Neural progenitor cell (in vitro differentiated cells): ENCODE data around the gene MMD. TPM values are rescaled to one million over a fixed set of nuclear protein-coding genes. Genes with fewer than 3 reads are reported as not detected.

ENCODE experiments used
- DNase-seq: peaks from one replicate; pipeline ENCODE4 v3.0.0-alpha.2; 2016; ENCODE audit warnings: low spot score
- H2AFZ ChIP-seq: fragments of 200-600 bp; sonication (generic); replicated peaks from 2 replicates; pipeline ENCODE4 v1.6.1; 2016; ENCODE audit warnings: antibody characterized with exemption
- H3F3A ChIP-seq: fragments of 200-600 bp; sonication (generic); 2 replicates; pipeline ENCODE4 v1.6.1; 2016; ENCODE audit warnings: antibody characterized with exemption, low read depth
- H3K27ac ChIP-seq: fragments of 200-600 bp; sonication (generic); 2 replicates; pipeline ENCODE4 v1.5.1; 2016; ENCODE audit warnings: mild to moderate bottlenecking
- H3K27me3 ChIP-seq: fragments of 200-600 bp; sonication (generic); 2 replicates; pipeline ENCODE4 v1.6.1; 2016; ENCODE audit warnings: mild to moderate bottlenecking, moderate library complexity
- H3K36me3 ChIP-seq: fragments of 200-600 bp; sonication (generic); 2 replicates; pipeline ENCODE4 v1.5.1; 2016
- H3K4me1 ChIP-seq: fragments of 200-600 bp; sonication (generic); 2 replicates; pipeline ENCODE4 v1.6.1; 2016; ENCODE audit warnings: mixed run types
- H3K4me2 ChIP-seq: fragments of 200-600 bp; sonication (generic); 2 replicates; pipeline ENCODE4 v1.6.1; 2016
- H3K4me3 ChIP-seq: fragments of 200-600 bp; sonication (generic); 2 replicates; pipeline ENCODE4 v1.5.1; 2016
- H3K79me2 ChIP-seq: fragments of 200-600 bp; sonication (generic); 2 replicates; pipeline ENCODE4 v1.6.1; 2016; ENCODE audit warnings: low read depth
- H3K9ac ChIP-seq: fragments of 200-600 bp; sonication (generic); 2 replicates; pipeline ENCODE4 v1.6.1; 2016
- H3K9me3 ChIP-seq: fragments of 200-600 bp; sonication (generic); 2 replicates; pipeline ENCODE4 v1.5.1; 2016; ENCODE audit warnings: low read depth
- H4K20me1 ChIP-seq: fragments of 200-600 bp; sonication (generic); 2 replicates; pipeline ENCODE4 v1.6.1; 2016; ENCODE audit warnings: low read depth
- H3K27ac Mint-ChIP-seq: 3 replicates; pipeline ENCODE4 v1.8.0; 2021; ENCODE audit warnings: mixed read lengths
- H3K27me3 Mint-ChIP-seq: 2 replicates; pipeline ENCODE4 v1.8.0; 2022; ENCODE audit warnings: low read depth, mild to moderate bottlenecking, inconsistent platforms, moderate library complexity, mixed read lengths; ENCODE audit not compliant: insufficient read depth
- H3K36me3 Mint-ChIP-seq: 3 replicates; pipeline ENCODE4 v1.8.0; 2021; ENCODE audit warnings: mixed read lengths
- H3K4me1 Mint-ChIP-seq: 3 replicates; pipeline ENCODE4 v1.8.0; 2021; ENCODE audit warnings: mixed read lengths
- H3K4me3 Mint-ChIP-seq: 3 replicates; pipeline ENCODE4 v1.8.0; 2021; ENCODE audit warnings: mild to moderate bottlenecking, moderate library complexity, mixed read lengths
- H3K9me3 Mint-ChIP-seq: 3 replicates; pipeline ENCODE4 v1.8.0; 2020; ENCODE audit warnings: mixed read lengths
- EZH2 ChIP-seq: fragments of 200-600 bp; sonication (generic); IDR thresholded peaks from 2 replicates; pipeline ENCODE4 v1.6.1; 2017; ENCODE audit warnings: antibody characterized with exemption, mild to moderate bottlenecking, moderate library complexity
- EZH2phosphoT487 ChIP-seq: fragments of 200-600 bp; sonication (generic); IDR thresholded peaks from 2 replicates; pipeline ENCODE4 v1.6.1; 2017; ENCODE audit warnings: antibody characterized with exemption
- total RNA-seq: library from RNA; depleted of rRNA; stranded (reverse); fragments of >200 nt; gene quantifications from 2 replicates; pipeline ENCODE4 v1.2.3, GENCODE V29; 2015; ENCODE audit warnings: low replicate concordance
- TF ChIP-seq, protein P1 (sequence below): fragments of 200-600 bp; sonication (generic); IDR thresholded peaks from 2 replicates; pipeline ENCODE4 v1.5.1; 2017; ENCODE audit warnings: antibody characterized with exemption, mild to moderate bottlenecking

Gene MMD
- total RNA-seq, 1 donor from 2014 or later = 122 TPM

DNA sequence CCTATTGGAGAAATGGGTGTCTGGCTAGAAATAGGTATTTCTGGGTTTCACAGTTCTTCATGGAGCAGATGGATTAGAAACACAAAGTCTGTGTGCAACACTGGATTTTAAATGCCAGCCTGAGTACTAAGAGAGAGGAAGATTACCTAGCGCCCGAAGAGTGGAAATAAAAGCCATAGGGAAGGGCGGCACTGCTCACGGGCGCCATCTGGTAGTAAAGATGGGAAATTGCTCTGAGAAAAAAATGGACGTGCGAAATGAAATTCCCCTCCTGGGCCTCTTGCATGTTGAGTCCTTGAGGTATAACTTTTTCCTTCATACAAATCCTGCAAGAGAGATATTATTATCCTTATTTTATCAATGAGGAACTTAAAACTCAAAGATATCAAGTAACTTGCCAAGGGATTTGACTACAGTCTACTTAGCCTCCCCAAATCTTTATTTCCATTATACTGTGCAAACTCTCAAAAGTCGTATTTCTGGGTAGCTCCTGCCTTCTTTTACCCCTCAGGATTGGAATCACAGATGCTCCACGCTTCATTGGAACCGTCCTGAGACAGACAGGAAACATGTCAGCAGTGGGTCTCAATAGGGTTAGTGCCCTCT lies 72.8 kb downstream of the MMD start:
- no peaks in the 10 kb centered on the region for H3K27me3 ChIP-seq
- no peak overlapping the region for H3K4me2 ChIP-seq
- H3K4me1 ChIP-seq = peaks cover 7% of the 10 kb centered on the region
- H3K4me3 ChIP-seq = no peak overlapping the region
- no peak overlapping the region for H3K9ac ChIP-seq
- H3K27ac ChIP-seq = no peak overlapping the region
- H3K36me3 Mint-ChIP-seq = no peaks in the 10 kb centered on the region
- H3K9me3 ChIP-seq = no peaks in the 10 kb centered on the region
- peak; percentile 67 for DNase-seq
- H3F3A ChIP-seq = no peaks in the 10 kb centered on the region
- peaks cover 5% of the 10 kb centered on the region for H3K27me3 Mint-ChIP-seq
- H3K9me3 Mint-ChIP-seq = peaks cover 2% of the 10 kb centered on the region
- no peaks in the 10 kb centered on the region for H3K36me3 ChIP-seq
- no peak overlapping the region for H3K27ac Mint-ChIP-seq
- no peaks in the 10 kb centered on the region for H4K20me1 ChIP-seq
- no peaks in the 10 kb centered on the region for H3K79me2 ChIP-seq
- no peak overlapping the region for H3K4me3 Mint-ChIP-seq
- H3K4me1 Mint-ChIP-seq = no peaks in the 10 kb centered on the region
- TF ChIP-seq, protein P1, sequence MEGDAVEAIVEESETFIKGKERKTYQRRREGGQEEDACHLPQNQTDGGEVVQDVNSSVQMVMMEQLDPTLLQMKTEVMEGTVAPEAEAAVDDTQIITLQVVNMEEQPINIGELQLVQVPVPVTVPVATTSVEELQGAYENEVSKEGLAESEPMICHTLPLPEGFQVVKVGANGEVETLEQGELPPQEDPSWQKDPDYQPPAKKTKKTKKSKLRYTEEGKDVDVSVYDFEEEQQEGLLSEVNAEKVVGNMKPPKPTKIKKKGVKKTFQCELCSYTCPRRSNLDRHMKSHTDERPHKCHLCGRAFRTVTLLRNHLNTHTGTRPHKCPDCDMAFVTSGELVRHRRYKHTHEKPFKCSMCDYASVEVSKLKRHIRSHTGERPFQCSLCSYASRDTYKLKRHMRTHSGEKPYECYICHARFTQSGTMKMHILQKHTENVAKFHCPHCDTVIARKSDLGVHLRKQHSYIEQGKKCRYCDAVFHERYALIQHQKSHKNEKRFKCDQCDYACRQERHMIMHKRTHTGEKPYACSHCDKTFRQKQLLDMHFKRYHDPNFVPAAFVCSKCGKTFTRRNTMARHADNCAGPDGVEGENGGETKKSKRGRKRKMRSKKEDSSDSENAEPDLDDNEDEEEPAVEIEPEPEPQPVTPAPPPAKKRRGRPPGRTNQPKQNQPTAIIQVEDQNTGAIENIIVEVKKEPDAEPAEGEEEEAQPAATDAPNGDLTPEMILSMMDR = peak; percentile 86
- no peak for TF ChIP-seq EZH2phosphoT487
- H2AFZ ChIP-seq = peak overlapping the region; percentile 21

DNA sequence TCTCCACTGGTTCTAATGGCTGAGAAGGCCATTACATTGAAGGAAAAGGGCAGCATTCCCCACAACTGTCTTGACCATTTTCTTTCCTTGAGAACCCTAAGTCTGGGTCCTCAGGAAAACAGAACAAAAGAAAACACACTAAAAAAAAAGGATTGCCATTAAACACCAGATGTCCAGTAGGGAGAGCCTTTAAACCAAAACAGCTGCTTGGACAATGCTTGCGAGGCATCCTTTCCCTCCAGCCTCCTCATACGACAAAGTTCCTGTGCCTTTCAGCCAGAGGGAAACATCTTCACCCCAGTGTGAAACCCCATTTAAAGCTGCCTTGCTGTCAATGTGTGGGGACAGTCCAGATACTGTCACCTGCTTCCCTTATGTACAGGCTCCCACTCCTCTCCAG lies 74.3 kb downstream of the MMD start:
- H3K27ac ChIP-seq = no peak overlapping the region
- no peaks in the 10 kb centered on the region for H3K79me2 ChIP-seq
- no peak for TF ChIP-seq EZH2
- TF ChIP-seq, protein P1 = no peak
- TF ChIP-seq EZH2phosphoT487 = no peak
- H3K4me3 ChIP-seq = no peak overlapping the region
- H3K36me3 ChIP-seq = no peaks in the 10 kb centered on the region
- peaks cover 5% of the 10 kb centered on the region for H3K27me3 Mint-ChIP-seq
- peaks cover 7% of the 10 kb centered on the region for H3K4me1 ChIP-seq
- H2AFZ ChIP-seq = no peak overlapping the region
- H3K9me3 ChIP-seq = no peaks in the 10 kb centered on the region
- H3K9ac ChIP-seq = no peak overlapping the region
- no peaks in the 10 kb centered on the region for H3K4me1 Mint-ChIP-seq
- DNase-seq = no peak
- peaks cover 2% of the 10 kb centered on the region for H3K9me3 Mint-ChIP-seq
- H3K36me3 Mint-ChIP-seq = no peaks in the 10 kb centered on the region
- no peaks in the 10 kb centered on the region for H3F3A ChIP-seq
- no peak overlapping the region for H3K4me3 Mint-ChIP-seq
- H3K4me2 ChIP-seq = no peak overlapping the region
- no peaks in the 10 kb centered on the region for H4K20me1 ChIP-seq
- no peaks in the 10 kb centered on the region for H3K27me3 ChIP-seq
- no peak overlapping the region for H3K27ac Mint-ChIP-seq

DNA sequence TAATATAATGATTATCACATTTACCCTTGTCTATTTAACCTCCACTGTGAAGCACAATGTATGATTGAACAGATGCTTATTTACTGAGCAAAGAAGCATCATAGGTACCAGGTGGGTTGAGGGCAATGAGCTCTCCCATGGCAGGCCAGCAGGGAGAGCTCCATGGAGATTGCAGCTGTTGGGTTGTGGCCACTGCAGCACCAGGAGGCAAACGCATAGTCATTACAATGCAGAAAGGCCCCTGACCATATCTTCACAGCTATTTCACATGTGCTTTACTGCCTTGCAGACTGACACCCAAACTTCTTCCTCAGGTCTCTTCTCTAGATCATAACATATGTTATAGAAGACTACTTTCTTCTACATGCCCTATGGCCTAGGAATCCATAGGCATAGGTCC lies 75.0 kb downstream of the MMD start:
- H3K4me1 ChIP-seq = peaks cover 7% of the 10 kb centered on the region
- no peak overlapping the region for H3K27ac ChIP-seq
- H3K9ac ChIP-seq = no peak overlapping the region
- Mint-ChIP-seq H3K4me1 (no peaks in the 10 kb centered on the region), H3K4me3 (no peak overlapping the region), H3K27me3 (peaks cover 5% of the 10 kb centered on the region), H3K36me3 (no peaks in the 10 kb centered on the region), H3K27ac (no peak overlapping the region), H3K9me3 (peaks cover 2% of the 10 kb centered on the region)
- no peak overlapping the region for H2AFZ ChIP-seq
- H4K20me1 ChIP-seq = no peaks in the 10 kb centered on the region
- no peak overlapping the region for H3K4me3 ChIP-seq
- H3K36me3 ChIP-seq = no peaks in the 10 kb centered on the region
- TF ChIP-seq, protein P1 = no peak
- H3K4me2 ChIP-seq = no peak overlapping the region
- no peaks in the 10 kb centered on the region for H3K9me3 ChIP-seq
- no peak for DNase-seq
- no peaks in the 10 kb centered on the region for H3F3A ChIP-seq
- H3K79me2 ChIP-seq = no peaks in the 10 kb centered on the region
- H3K27me3 ChIP-seq = no peaks in the 10 kb centered on the region
